ENCODE data around the gene ANKS6. TPM values are rescaled to one million over a fixed set of nuclear protein-coding genes. Genes with fewer than 3 reads are reported as not detected.

ANKS6 gene
- total and polyA plus RNA-seq, 2 of the 8 experiments (the other 6 are each of a cell fraction or from before 2014, with no cell fraction given): 34.1 to 56.3 TPM

DNA sequence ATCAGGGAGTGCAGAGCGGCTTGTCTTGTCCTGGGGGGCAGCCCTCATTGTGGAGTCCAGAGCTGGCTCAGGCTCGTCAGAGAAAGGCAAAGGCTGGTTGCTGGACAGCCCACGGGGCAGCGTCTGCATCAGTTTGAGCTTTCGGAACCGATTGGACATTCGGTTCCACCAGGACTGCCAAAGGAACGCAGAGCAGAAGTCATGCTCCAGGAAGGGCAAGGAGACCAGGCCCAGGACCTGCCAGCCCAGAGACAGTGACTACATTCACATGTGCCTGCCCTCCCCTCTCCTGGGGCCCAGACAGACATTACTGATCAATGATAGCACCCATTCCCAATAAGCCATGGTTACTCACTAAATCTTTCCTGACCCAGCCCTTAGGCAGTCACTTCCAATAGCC lies 18.1 kb downstream of the ANKS6 start:
- Histone ChIP-seq H2AK5ac (ENCODE audit: low read depth, low read length) (no peak overlapping the region), H3K27ac (ENCODE audit: low read depth, low read length) (no peak overlapping the region), H3K9ac (replicated peaks in 1 of 4; ENCODE audit: extremely low read depth in 1 of 4, low read depth in 3 of 4, low read length in 3 of 4) (no peak overlapping the region), H3K4me2 (ENCODE audit: insufficient read depth in 1 of 2, low read depth in 2 of 2, low read length in 2 of 2) (no peak overlapping the region), H4K5ac (ENCODE audit: insufficient read length, low read depth, low read length) (no peak overlapping the region), H2BK12ac (ENCODE audit: low read depth, low read length) (no peak overlapping the region), H3K23me2 (ENCODE audit: low read depth, low read length) (no peaks in the 10 kb centered on the region), H3K18ac (ENCODE audit: extremely low read depth, low read length) (no peak overlapping the region), H3K4me1 (replicated peaks in 1 of 4; ENCODE audit: control insufficient read depth in 3 of 4, insufficient read depth in 4 of 4, low read length in 3 of 4) (no peaks in the 10 kb centered on the region), H2BK15ac (ENCODE audit: low read length) (no peak overlapping the region), H3K4me3 (ENCODE audit: extremely low read depth in 1 of 4, insufficient read depth in 2 of 4, low read depth in 3 of 4, low read length in 4 of 4) (no peak overlapping the region), H4K8ac (ENCODE audit: extremely low read depth, insufficient read depth, low read length) (no peak overlapping the region), H4K20me1 (replicated peaks in 1 of 2; ENCODE audit: control insufficient read depth in 1 of 2, insufficient read depth in 2 of 2, low read length in 2 of 2) (peaks cover 2 to 6% of the 10 kb centered on the region in 2 experiments), H3K56ac (replicated peaks; ENCODE audit: insufficient read length, low read depth, low read length) (no peak overlapping the region), H3K4ac (replicated peaks; ENCODE audit: insufficient read length, low read depth, low read length) (no peak overlapping the region), H3K27me3 (replicated peaks in 1 of 4; ENCODE audit: control insufficient read depth in 3 of 4, extremely low read depth in 1 of 4, insufficient read depth in 3 of 4, low read length in 3 of 4) (no peaks in the 10 kb centered on the region), H3K79me1 (ENCODE audit: low read depth, low read length) (no peaks in the 10 kb centered on the region), H3K23ac (ENCODE audit: insufficient read length) (no peak overlapping the region), H2BK120ac (replicated peaks; ENCODE audit: low read depth, low read length) (no peak overlapping the region), H3K14ac (ENCODE audit: insufficient read length) (no peak overlapping the region), H2BK5ac (ENCODE audit: low read depth, low read length) (no peak overlapping the region), H4K91ac (replicated peaks; ENCODE audit: insufficient read length, low read length) (no peak overlapping the region), H2BK20ac (ENCODE audit: low read length) (no peak overlapping the region), H3K36me3 (ENCODE audit: control insufficient read depth in 2 of 4, insufficient read depth in 4 of 4, low read length in 3 of 4) (peaks cover 2 to 33% (median 9%) of the 10 kb centered on the region in 4 experiments; a peak in 7 of 8 replicates), H3K79me2 (ENCODE audit: control insufficient read depth in 1 of 2, insufficient read depth in 2 of 2, low read length in 2 of 2) (no peaks in the 10 kb centered on the region), H3K9me3 (ENCODE audit: insufficient read depth in 2 of 2, low read depth in 1 of 2, low read length in 1 of 2) (no peaks in the 10 kb centered on the region), H2AFZ (ENCODE audit: low read length) (no peak overlapping the region)
- ChIA-PET CTCF (ENCODE audit: partially characterized antibody) (interaction anchor here (1.0 to 4.7 kb wide), 6 partner anchors 9 to 464 kb away, joined by 3 to 41 read pairs (median 16); no protein-coding TSS in a partner anchor), POLR2A (ENCODE audit: partially characterized antibody) (no interaction called here)
- FAIRE-seq: no peak
- no peak for DNase-seq (ENCODE audit: low read depth in 1 of 2, low spot score in 2 of 2)
- WGBS, 2 experiments (ENCODE audit: extremely low coverage in 1 of 2, insufficient coverage in 1 of 2, insufficient read length in 1 of 2, insufficient replicate concordance in 2 of 2, low coverage in 1 of 2, low lambda C conversion rate in 2 of 2, missing lambda C conversion rate in 1 of 2): 93% methylated on average over 8 of the region's 8 CpGs; no CpG with 5 or more reads in 1 of the 2 experiments
- no peak for TF ChIP-seq CHD2 (IDR thresholded peaks at IDR 0.05; ENCODE audit: low read length)
- no peak for TF ChIP-seq SP1 (IDR thresholded peaks at IDR 0.05; ENCODE audit: low read depth, low read length)
- TF ChIP-seq KDM5A (IDR thresholded peaks at IDR 0.05; ENCODE audit: low read length): no peak
- TF ChIP-seq SIRT6 (IDR thresholded peaks at IDR 0.05; ENCODE audit: low read length): no peak
- no peak for TF ChIP-seq NANOG (IDR thresholded peaks at IDR 0.05; ENCODE audit: insufficient read depth, low read depth, low read length, poor library complexity, severe bottlenecking)
- no peak for TF ChIP-seq CBX5 (IDR thresholded peaks at IDR 0.05; ENCODE audit: low read depth, low read length)

Measured in H1 (cell line).